ENCODE measurements around the gene STRBP.

The STRBP gene

DNA sequence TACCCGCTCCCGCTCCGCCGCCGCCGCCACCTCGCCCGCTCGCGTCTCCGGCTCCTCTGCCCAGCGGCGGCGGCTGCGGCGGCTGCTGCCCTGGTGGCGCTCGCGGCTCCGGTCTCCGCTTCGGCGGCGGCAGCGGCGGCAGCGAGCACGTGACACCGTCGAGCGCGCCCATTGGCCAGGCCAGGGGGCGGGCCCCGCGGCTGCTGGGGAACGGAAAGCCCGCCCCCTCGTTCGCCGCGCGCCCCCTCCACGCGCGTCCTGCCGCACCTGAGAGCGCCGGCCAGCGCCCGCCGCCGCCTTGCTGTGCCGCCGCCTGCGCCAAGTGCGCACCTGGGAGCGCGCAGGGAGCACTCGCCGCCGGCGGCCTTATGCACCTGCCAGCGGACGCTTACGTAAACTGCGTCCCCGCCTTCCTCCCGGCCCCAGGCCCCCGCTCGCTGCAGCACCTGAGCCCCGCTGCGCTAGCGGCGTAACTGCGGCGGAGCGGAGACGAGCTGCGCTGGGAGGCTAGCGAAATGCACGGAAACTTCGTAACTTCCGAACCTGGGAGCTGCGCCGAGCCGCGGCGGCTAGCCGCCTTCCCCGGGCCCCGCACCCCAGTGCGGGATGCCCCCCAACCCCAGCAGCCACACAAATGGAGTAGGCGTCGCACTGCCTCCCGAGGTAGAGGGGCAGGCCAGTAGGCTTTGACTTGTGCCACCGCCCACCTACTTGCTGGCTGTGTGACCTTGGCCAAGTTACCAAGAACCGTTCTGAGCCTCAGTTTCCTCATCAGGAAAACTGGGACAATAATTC, at the start of gene STRBP:
STRBP (minus strand) TSS at position 122 of the 795 bp plus-strand sequence. CDS start 84,452 bp downstream, outside the sequence.
- Histone ChIP-seq H3K79me2 (ENCODE audit: insufficient read depth, low read length) (peaks cover 37% of the 10 kb centered on the region), H3K4me1 (ENCODE audit: insufficient read depth, low read length) (peaks cover 28% of the 10 kb centered on the region), H3K27me3 (ENCODE audit: insufficient read depth, low read length, poor library complexity) (no peaks in the 10 kb centered on the region), H3K4me2 (ENCODE audit: insufficient read depth, low read length) (peak within 1 kb of the TSS; percentile 81), H3K36me3 (ENCODE audit: insufficient read depth, low read length) (no peaks in the 10 kb centered on the region), H3K9me3 (ENCODE audit: insufficient read depth, low read length, severe bottlenecking) (no peaks in the 10 kb centered on the region), H2AFZ (ENCODE audit: low read depth, low read length) (peak within 1 kb of the TSS; percentile 76), H3K4me3 (ENCODE audit: low read depth in 1 of 2, low read length in 2 of 2) (peak within 1 kb of the TSS; percentile 81 to 85), H3K27ac (ENCODE audit: low read length) (peak within 1 kb of the TSS; percentile 60), H4K20me1 (ENCODE audit: insufficient read depth, low read length) (peaks cover 18% of the 10 kb centered on the region), H3K9ac (ENCODE audit: low read depth, low read length) (peak within 1 kb of the TSS; percentile 80)
- TF ChIP-seq CTCF (IDR thresholded peaks at IDR 0.05; ENCODE audit: borderline replicate concordance, extremely low read depth, low read length, poor library complexity, severe bottlenecking) (peak; percentile 4), EZH2 (IDR thresholded peaks at IDR 0.05; ENCODE audit: borderline replicate concordance, low read depth, low read length, severe bottlenecking) (no peak)
- ATAC-seq (ENCODE audit: insufficient read depth, low read depth) (peak; percentile 90), DNase-seq (peak; percentile 86)

GRCh38 chr9:123316053-123316718, 47.8 kb upstream of the STRBP start:
- Histone ChIP-seq H3K4me1 (ENCODE audit: insufficient read depth, low read length) (no peaks in the 10 kb centered on the region), H3K9me3 (ENCODE audit: insufficient read depth, low read length, severe bottlenecking) (no peaks in the 10 kb centered on the region), H3K27ac (ENCODE audit: low read length) (no peak overlapping the region), H3K36me3 (ENCODE audit: insufficient read depth, low read length) (no peaks in the 10 kb centered on the region), H3K79me2 (ENCODE audit: insufficient read depth, low read length) (no peaks in the 10 kb centered on the region), H2AFZ (ENCODE audit: low read depth, low read length) (no peak overlapping the region), H3K4me3 (ENCODE audit: low read depth in 1 of 2, low read length in 2 of 2) (no peak overlapping the region), H3K27me3 (ENCODE audit: insufficient read depth, low read length, poor library complexity) (peaks cover 3% of the 10 kb centered on the region), H3K9ac (ENCODE audit: low read depth, low read length) (no peak overlapping the region), H3K4me2 (ENCODE audit: insufficient read depth, low read length) (no peak overlapping the region), H4K20me1 (ENCODE audit: insufficient read depth, low read length) (no peaks in the 10 kb centered on the region)
- ATAC-seq (ENCODE audit: insufficient read depth, low read depth) (no peak), DNase-seq (no peak)
- TF ChIP-seq CTCF (IDR thresholded peaks at IDR 0.05; ENCODE audit: borderline replicate concordance, extremely low read depth, low read length, poor library complexity, severe bottlenecking) (no peak), EZH2 (IDR thresholded peaks at IDR 0.05; ENCODE audit: borderline replicate concordance, low read depth, low read length, severe bottlenecking) (no peak)

- Histone ChIP-seq H3K9ac (ENCODE audit: low read depth, low read length) (no peak overlapping the region), H3K9me3 (ENCODE audit: insufficient read depth, low read length, severe bottlenecking) (no peaks in the 10 kb centered on the region), H2AFZ (ENCODE audit: low read depth, low read length) (no peak overlapping the region), H3K4me1 (ENCODE audit: insufficient read depth, low read length) (no peaks in the 10 kb centered on the region), H3K79me2 (ENCODE audit: insufficient read depth, low read length) (no peaks in the 10 kb centered on the region), H3K4me3 (ENCODE audit: low read depth in 1 of 2, low read length in 2 of 2) (no peak overlapping the region), H3K27ac (ENCODE audit: low read length) (no peak overlapping the region), H4K20me1 (ENCODE audit: insufficient read depth, low read length) (no peaks in the 10 kb centered on the region), H3K36me3 (ENCODE audit: insufficient read depth, low read length) (no peaks in the 10 kb centered on the region), H3K4me2 (ENCODE audit: insufficient read depth, low read length) (no peak overlapping the region), H3K27me3 (ENCODE audit: insufficient read depth, low read length, poor library complexity) (peaks cover 3% of the 10 kb centered on the region)
- no peak for DNase-seq
- no peak for TF ChIP-seq EZH2 (IDR thresholded peaks at IDR 0.05; ENCODE audit: borderline replicate concordance, low read depth, low read length, severe bottlenecking)
- TF ChIP-seq CTCF (IDR thresholded peaks at IDR 0.05; ENCODE audit: borderline replicate concordance, extremely low read depth, low read length, poor library complexity, severe bottlenecking), result no peak
- no peak for ATAC-seq (ENCODE audit: insufficient read depth, low read depth)
These were observed 47.2 kb upstream of the STRBP start for GRCh38 chr9:123315635-123316034.
